Breast epithelium (tissue), 3 donors: Measurements from ENCODE around the gene MAGI3.

Experiments
- CTCF ChIP-seq, 3 donors: fragments of 450-650 bp; IDR thresholded peaks; one replicate each; pipeline ENCODE4 v1.5.1; 2016 to 2017; ENCODE audit warnings: antibody characterized with exemption in 3 of 3, mild to moderate bottlenecking in 3 of 3, moderate library complexity in 3 of 3
- POLR2A ChIP-seq: fragments of 450-650 bp; IDR thresholded peaks from one replicate; pipeline ENCODE4 v1.6.1; 2016; ENCODE audit warnings: antibody characterized with exemption, mild to moderate bottlenecking, moderate library complexity

GRCh38 chr1:113534130-113534817, 144.0 kb downstream of the MAGI3 start:
- TF ChIP-seq CTCF (IDR thresholded peaks at IDR 0.05) (no peak), POLR2A (no peak)
